ENCODE measurements around the gene TAAR1. TPM values are rescaled to one million over a fixed set of nuclear protein-coding genes. Genes with fewer than 3 reads are reported as not detected.

TAAR1 gene
- total and polyA plus RNA-seq, 2 experiments from 2014 or later, result not detected

DNA sequence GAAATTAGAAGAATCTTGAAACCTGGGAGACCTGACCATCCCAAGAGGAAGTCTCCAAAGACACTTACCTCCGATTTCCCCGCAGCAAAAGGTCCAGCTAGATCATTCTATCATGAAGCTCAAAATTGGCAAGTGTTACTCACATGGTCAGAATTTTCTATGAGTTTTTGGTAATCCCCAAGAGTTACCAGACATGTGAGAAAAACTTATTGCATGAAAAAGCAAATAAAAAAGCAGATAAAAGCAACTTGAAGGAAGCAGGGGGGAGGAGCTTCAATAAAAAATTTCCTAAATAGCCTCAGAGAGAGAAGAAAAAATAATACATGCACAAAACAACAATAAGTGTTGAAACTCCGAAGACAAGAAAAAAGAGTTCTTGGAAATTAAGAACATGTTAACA lies 27.5 kb upstream of the TAAR1 start:
- no peaks in the 10 kb centered on the region for H3K9me3 Mint-ChIP-seq
- Histone ChIP-seq H3K79me2 (replicated peaks; ENCODE audit: insufficient read depth) (no peaks in the 10 kb centered on the region), H3K4me2 (no peak overlapping the region)

More for the DNA sequence above, 27.5 kb upstream of the TAAR1 start:
- H3K36me3 Mint-ChIP-seq (ENCODE audit: low read depth), result no peaks in the 10 kb centered on the region
- TF ChIP-seq EZH2 (IDR thresholded peaks at IDR 0.05; ENCODE audit: low read depth, unreplicated experiment), result no peak
- TF ChIP-seq STAT1 (IDR thresholded peaks at IDR 0.05; ENCODE audit: unreplicated experiment), result no peak
- TF ChIP-seq ZNF331 (CRISPR knock-in tag; IDR thresholded peaks at IDR 0.05; ENCODE audit: low read depth), result no peak
- TF ChIP-seq, protein P1, sequence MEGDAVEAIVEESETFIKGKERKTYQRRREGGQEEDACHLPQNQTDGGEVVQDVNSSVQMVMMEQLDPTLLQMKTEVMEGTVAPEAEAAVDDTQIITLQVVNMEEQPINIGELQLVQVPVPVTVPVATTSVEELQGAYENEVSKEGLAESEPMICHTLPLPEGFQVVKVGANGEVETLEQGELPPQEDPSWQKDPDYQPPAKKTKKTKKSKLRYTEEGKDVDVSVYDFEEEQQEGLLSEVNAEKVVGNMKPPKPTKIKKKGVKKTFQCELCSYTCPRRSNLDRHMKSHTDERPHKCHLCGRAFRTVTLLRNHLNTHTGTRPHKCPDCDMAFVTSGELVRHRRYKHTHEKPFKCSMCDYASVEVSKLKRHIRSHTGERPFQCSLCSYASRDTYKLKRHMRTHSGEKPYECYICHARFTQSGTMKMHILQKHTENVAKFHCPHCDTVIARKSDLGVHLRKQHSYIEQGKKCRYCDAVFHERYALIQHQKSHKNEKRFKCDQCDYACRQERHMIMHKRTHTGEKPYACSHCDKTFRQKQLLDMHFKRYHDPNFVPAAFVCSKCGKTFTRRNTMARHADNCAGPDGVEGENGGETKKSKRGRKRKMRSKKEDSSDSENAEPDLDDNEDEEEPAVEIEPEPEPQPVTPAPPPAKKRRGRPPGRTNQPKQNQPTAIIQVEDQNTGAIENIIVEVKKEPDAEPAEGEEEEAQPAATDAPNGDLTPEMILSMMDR (conservative IDR thresholded peaks at IDR 0.05; ENCODE audit: low read depth in 2 of 2), result no peak
- no peak for TF ChIP-seq POLR2AphosphoS5 (IDR thresholded peaks at IDR 0.05; ENCODE audit: low read depth)
- no peak for TF ChIP-seq EZH2phosphoT487 (IDR thresholded peaks at IDR 0.05; ENCODE audit: unreplicated experiment)
- TF ChIP-seq ZNF114 (CRISPR knock-in tag; IDR thresholded peaks at IDR 0.05), result no peak
- TF ChIP-seq NANOG (IDR thresholded peaks at IDR 0.05; ENCODE audit: borderline replicate concordance), result no peak
- TF ChIP-seq, protein P2, sequence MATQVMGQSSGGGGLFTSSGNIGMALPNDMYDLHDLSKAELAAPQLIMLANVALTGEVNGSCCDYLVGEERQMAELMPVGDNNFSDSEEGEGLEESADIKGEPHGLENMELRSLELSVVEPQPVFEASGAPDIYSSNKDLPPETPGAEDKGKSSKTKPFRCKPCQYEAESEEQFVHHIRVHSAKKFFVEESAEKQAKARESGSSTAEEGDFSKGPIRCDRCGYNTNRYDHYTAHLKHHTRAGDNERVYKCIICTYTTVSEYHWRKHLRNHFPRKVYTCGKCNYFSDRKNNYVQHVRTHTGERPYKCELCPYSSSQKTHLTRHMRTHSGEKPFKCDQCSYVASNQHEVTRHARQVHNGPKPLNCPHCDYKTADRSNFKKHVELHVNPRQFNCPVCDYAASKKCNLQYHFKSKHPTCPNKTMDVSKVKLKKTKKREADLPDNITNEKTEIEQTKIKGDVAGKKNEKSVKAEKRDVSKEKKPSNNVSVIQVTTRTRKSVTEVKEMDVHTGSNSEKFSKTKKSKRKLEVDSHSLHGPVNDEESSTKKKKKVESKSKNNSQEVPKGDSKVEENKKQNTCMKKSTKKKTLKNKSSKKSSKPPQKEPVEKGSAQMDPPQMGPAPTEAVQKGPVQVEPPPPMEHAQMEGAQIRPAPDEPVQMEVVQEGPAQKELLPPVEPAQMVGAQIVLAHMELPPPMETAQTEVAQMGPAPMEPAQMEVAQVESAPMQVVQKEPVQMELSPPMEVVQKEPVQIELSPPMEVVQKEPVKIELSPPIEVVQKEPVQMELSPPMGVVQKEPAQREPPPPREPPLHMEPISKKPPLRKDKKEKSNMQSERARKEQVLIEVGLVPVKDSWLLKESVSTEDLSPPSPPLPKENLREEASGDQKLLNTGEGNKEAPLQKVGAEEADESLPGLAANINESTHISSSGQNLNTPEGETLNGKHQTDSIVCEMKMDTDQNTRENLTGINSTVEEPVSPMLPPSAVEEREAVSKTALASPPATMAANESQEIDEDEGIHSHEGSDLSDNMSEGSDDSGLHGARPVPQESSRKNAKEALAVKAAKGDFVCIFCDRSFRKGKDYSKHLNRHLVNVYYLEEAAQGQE (IDR thresholded peaks at IDR 0.05; ENCODE audit: unreplicated experiment), result no peak
- TF ChIP-seq, protein P3, sequence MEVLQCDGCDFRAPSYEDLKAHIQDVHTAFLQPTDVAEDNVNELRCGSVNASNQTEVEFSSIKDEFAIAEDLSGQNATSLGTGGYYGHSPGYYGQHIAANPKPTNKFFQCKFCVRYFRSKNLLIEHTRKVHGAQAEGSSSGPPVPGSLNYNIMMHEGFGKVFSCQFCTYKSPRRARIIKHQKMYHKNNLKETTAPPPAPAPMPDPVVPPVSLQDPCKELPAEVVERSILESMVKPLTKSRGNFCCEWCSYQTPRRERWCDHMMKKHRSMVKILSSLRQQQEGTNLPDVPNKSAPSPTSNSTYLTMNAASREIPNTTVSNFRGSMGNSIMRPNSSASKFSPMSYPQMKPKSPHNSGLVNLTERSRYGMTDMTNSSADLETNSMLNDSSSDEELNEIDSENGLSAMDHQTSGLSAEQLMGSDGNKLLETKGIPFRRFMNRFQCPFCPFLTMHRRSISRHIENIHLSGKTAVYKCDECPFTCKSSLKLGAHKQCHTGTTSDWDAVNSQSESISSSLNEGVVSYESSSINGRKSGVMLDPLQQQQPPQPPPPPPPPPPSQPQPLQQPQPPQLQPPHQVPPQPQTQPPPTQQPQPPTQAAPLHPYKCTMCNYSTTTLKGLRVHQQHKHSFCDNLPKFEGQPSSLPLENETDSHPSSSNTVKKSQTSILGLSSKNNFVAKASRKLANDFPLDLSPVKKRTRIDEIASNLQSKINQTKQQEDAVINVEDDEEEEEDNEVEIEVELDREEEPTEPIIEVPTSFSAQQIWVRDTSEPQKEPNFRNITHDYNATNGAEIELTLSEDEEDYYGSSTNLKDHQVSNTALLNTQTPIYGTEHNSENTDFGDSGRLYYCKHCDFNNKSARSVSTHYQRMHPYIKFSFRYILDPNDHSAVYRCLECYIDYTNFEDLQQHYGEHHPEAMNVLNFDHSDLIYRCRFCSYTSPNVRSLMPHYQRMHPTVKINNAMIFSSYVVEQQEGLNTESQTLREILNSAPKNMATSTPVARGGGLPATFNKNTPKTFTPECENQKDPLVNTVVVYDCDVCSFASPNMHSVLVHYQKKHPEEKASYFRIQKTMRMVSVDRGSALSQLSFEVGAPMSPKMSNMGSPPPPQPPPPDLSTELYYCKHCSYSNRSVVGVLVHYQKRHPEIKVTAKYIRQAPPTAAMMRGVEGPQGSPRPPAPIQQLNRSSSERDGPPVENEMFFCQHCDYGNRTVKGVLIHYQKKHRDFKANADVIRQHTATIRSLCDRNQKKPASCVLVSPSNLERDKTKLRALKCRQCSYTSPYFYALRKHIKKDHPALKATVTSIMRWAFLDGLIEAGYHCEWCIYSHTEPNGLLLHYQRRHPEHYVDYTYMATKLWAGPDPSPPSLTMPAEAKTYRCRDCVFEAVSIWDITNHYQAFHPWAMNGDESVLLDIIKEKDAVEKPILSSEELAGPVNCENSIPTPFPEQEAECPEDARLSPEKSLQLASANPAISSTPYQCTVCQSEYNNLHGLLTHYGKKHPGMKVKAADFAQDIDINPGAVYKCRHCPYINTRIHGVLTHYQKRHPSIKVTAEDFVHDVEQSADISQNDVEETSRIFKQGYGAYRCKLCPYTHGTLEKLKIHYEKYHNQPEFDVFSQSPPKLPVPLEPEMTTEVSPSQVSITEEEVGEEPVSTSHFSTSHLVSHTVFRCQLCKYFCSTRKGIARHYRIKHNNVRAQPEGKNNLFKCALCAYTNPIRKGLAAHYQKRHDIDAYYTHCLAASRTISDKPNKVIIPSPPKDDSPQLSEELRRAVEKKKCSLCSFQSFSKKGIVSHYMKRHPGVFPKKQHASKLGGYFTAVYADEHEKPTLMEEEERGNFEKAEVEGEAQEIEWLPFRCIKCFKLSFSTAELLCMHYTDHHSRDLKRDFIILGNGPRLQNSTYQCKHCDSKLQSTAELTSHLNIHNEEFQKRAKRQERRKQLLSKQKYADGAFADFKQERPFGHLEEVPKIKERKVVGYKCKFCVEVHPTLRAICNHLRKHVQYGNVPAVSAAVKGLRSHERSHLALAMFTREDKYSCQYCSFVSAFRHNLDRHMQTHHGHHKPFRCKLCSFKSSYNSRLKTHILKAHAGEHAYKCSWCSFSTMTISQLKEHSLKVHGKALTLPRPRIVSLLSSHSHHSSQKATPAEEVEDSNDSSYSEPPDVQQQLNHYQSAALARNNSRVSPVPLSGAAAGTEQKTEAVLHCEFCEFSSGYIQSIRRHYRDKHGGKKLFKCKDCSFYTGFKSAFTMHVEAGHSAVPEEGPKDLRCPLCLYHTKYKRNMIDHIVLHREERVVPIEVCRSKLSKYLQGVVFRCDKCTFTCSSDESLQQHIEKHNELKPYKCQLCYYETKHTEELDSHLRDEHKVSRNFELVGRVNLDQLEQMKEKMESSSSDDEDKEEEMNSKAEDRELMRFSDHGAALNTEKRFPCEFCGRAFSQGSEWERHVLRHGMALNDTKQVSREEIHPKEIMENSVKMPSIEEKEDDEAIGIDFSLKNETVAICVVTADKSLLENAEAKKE (CRISPR knock-in tag; IDR thresholded peaks at IDR 0.05), result no peak
- TF ChIP-seq CREB1 (CRISPR knock-in tag; IDR thresholded peaks at IDR 0.05; ENCODE audit: low read depth), result no peak
- TF ChIP-seq, protein P4, sequence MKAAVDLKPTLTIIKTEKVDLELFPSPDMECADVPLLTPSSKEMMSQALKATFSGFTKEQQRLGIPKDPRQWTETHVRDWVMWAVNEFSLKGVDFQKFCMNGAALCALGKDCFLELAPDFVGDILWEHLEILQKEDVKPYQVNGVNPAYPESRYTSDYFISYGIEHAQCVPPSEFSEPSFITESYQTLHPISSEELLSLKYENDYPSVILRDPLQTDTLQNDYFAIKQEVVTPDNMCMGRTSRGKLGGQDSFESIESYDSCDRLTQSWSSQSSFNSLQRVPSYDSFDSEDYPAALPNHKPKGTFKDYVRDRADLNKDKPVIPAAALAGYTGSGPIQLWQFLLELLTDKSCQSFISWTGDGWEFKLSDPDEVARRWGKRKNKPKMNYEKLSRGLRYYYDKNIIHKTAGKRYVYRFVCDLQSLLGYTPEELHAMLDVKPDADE (IDR thresholded peaks at IDR 0.05), result no peak
- no peak for TF ChIP-seq JUNB (IDR thresholded peaks at IDR 0.05; ENCODE audit: unreplicated experiment)
- H4K20me1 ChIP-seq (replicated peaks; ENCODE audit: insufficient read depth), result no peaks in the 10 kb centered on the region
- H3K4me3 Mint-ChIP-seq, result no peak overlapping the region
- no peak overlapping the region for H3K27ac Mint-ChIP-seq
- H2AFZ ChIP-seq, result peak overlapping the region; percentile 66; the same call in 1 of the 2 replicates
- peaks cover 6% of the 10 kb centered on the region for H3K9me2 ChIP-seq (ENCODE audit: insufficient read depth)
- H3K27me3 ChIP-seq (ENCODE audit: insufficient read depth), result no peaks in the 10 kb centered on the region
- ATAC-seq, result no peak
- H3K36me3 ChIP-seq (ENCODE audit: insufficient read depth), result no peaks in the 10 kb centered on the region
- H3K4me3 ChIP-seq, result no peak overlapping the region
- no peak for DNase-seq (ENCODE audit: low spot score)
- no peaks in the 10 kb centered on the region for H3F3A ChIP-seq (replicated peaks; ENCODE audit: low read depth)
- H3K27ac ChIP-seq (ENCODE audit: low read depth), result no peak overlapping the region
- no peaks in the 10 kb centered on the region for H3K27me3 Mint-ChIP-seq (ENCODE audit: insufficient read depth, low read depth, poor library complexity)
- peaks cover 8% of the 10 kb centered on the region for H3K4me1 Mint-ChIP-seq
- H3K4me1 ChIP-seq (ENCODE audit: insufficient read depth), result 0 out of 2 replicates have a peak, but pooled peaks cover 5% of the 10 kb centered on the region
